Measurements from ENCODE around the gene CCDC127.

The CCDC127 gene

GRCh38 chr5:190366-191035, 27.5 kb downstream of the CCDC127 start:
- DNase-seq (ENCODE audit: low read depth, low spot score), result no peak

GRCh38 chr5:189976-190365, 28.0 kb downstream of the CCDC127 start:
- DNase-seq (ENCODE audit: low read depth, low spot score), result no peak

GRCh38 chr5:189486-189885, 28.5 kb downstream of the CCDC127 start:
- DNase-seq (ENCODE audit: low read depth, low spot score), result no peak

GRCh38 chr5:188488-189481, 29.2 kb downstream of the CCDC127 start:
- peak; percentile 64 for DNase-seq (ENCODE audit: low read depth, low spot score)

GRCh38 chr5:187617-188451, 30.1 kb downstream of the CCDC127 start:
- no peak for DNase-seq (ENCODE audit: low read depth, low spot score)

DNA sequence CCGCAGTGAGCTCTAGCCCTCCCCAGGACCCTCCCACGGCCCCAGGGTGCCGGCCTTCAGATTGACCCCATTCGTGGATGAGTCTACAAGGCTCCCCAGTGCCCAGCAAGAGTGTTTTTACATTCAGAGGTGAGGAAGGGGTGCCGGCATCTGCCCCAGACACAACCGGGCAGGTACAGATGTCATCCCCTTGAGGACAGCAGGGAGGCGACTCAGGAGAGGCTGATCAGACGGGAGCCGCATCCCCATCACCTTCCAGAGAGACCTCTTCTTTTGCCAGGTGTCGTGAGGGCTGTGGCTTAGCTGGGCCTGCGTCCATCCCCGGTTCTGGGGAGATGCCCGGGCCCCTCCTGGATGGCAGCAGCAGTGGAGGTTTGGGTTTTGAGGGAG, 30.9 kb downstream of the CCDC127 start:
- no peak for DNase-seq (ENCODE audit: low read depth, low spot score)

- no peak for DNase-seq (ENCODE audit: low read depth, low spot score)
Observed at GRCh38 chr5:186091-187041, 31.6 kb downstream of the CCDC127 start.

DNA sequence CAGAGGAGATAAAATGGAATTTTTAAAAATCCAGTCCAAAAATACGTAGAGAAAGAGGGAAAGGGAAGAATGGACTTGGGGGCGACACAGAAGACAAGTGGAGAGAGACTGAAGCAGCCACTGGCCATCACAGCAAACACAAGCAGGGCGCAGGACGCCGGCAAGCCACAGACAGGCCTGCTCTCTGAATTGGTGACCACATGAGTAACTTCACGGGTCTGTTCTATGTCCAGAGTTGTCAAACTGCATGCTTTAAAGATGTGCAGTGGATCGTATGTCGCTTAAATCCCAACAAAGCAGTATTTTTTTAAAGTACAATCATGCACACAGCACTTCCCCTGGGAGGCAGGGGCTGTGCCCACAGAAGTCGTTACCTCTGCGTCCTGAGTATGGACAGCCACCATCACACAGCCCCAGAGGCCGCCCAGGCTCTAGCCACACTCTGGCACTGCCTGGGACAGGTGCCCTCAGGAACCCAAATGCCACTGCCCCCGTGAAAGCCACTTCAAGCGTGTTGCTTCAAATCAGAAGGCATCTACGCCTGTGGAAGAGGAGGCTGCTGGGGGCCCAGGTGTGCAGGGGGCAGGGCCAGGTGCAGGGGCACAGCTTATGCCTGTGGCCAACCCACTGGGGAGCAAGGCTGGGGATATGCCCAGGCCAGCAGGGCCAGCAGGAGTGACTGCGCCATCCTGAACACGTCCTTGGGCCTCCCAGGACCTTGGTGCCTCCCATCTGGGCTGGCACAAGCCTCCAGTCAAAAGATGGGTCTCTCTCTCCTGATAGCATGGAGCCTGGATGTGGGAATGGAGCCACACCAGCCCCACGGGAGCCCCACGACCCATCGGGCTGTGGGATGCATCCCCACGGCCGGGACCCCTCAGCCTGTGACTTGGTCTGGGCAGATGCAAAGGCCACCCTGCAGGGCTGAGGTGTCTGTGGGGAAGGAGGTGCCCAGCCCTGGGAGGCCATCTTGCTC, 32.6 kb downstream of the CCDC127 start:
- DNase-seq (ENCODE audit: low read depth, low spot score), result no peak

DNA sequence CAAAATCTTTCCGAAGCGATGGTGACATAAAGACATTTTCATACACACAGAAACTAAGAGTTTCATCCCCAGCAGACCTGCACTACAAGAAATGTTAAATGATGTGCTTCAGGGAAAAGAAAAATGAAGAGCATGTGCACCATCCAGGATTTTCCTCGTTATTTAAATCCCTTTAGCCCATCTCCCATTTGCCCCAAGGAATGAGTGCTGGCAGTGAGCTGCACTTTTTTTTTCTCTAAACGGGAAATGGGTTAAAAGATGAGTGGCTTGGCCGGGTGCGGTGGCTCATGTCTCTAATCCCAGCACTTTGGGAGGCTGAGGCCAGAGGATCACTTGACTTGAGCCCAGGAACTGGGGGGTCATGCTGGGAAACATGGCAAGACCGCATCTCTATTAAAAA, 33.5 kb downstream of the CCDC127 start:
- DNase-seq (ENCODE audit: low read depth, low spot score), result no peak

DNA sequence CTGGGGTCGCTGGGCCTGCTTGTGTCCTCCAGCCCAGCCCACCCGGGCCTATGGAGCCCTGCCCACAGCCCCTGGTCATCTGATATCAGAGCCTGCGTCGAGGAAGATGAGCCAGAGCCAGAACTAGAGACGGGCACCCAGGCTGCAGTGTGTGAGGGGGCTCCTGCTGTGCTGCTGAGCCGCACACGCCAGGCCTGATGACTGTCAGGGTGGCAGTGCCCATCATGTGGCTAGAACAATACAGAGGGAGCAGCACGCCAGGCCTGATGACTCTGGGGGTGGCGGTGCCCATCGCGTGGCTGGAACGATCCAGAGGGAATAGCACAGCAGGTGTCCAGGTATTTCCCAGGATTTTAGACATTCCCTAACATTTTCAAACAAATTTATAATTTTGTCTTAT, 35.8 kb downstream of the CCDC127 start:
- no peak for DNase-seq (ENCODE audit: low read depth, low spot score)

DNA sequence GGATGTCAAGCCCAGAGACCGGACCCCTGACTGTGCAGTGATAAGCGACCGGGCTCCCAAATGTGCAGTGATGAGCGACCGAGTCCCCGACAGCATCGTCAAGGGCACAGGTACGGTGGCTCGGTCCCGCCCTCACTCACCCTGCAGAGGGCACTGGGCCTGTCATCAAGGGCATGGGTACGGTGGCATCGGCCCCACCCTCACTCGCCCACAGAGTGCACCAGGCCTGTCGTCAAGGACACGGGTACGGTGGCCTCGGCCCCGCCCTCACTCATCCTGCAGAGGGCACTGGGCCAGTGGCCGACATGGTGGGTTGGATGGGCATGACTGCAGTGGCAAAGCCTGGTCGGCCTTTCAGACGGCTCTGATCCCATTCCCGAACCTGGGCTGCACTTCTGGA, 36.4 kb downstream of the CCDC127 start:
- no peak for DNase-seq (ENCODE audit: low read depth, low spot score)

DNA sequence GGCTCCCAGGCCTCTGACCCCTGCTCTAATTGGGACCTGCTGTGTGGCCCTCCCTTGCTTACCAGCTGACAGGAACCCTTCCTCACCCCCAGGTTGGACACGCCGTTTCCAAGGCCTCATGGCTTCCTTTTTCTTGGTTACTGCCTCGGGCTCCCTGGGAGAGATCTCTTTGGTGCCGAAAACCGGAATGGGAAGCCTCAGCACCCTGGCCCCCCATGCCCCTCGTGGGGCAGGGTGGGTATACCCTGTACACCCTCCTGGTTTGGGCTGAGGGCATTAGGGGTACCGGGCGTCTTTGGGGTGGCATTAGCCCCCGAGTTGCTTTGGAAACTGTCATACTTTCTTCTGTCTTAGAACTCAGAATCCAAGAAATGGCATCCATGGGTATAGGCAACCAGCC, 36.8 kb downstream of the CCDC127 start:
- DNase-seq (ENCODE audit: low read depth, low spot score), result no peak

GRCh38 chr5:180286-180918, 37.6 kb downstream of the CCDC127 start:
- DNase-seq (ENCODE audit: low read depth, low spot score), result no peak

- DNase-seq (ENCODE audit: low read depth, low spot score), result no peak
Observed at GRCh38 chr5:179401-179800, 38.6 kb downstream of the CCDC127 start.

- DNase-seq (ENCODE audit: low read depth, low spot score), result no peak
Observed at GRCh38 chr5:178110-178509, 39.8 kb downstream of the CCDC127 start.

DNA sequence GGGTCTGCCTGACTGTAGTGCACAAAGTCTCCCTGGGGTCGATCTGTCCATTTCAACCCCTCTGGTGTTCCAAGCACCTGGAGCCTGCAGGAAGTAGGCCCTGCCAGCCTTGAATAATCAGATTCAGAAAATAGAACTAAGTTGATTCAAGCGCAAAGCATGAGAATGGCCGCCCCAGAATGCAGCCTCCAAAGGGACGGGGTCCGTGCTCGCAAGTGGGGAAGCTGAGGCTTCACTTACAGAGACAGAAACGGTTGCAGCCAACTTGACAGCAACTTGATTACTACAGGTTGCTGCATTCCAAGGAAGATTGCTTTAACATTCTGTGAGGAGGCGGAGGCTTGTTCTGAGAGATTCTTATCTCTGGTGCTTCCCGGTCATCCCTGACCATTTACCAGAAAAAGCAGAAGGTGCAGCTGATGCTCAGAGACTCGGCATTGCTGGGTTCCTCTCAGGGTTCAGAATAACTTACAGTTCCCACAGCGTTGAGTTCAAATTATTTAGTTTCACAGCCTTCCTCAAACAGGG, 41.6 kb downstream of the CCDC127 start:
- DNase-seq (ENCODE audit: low read depth, low spot score), result no peak

- DNase-seq (ENCODE audit: low read depth, low spot score), result no peak
Observed at GRCh38 chr5:174876-175465, 43.0 kb downstream of the CCDC127 start.

- no peak for DNase-seq (ENCODE audit: low read depth, low spot score)
Observed at GRCh38 chr5:174291-174600, 43.7 kb downstream of the CCDC127 start.

Data from activated CD4-positive, CD25-positive, alpha-beta regulatory T cell treated with anti-CD3 and anti-CD28 coated beads, Interleukin-2, amount 50 U/mL, for 16 hours (primary cell).